GM12891 (cell line): ENCODE results near the gene ID2.

ENCODE experiments used
- POLR2A ChIP-seq: IDR thresholded peaks from 2 replicates; pipeline ENCODE4 v1.6.1; 2011; ENCODE audit warnings: low read depth, low read length, control low read depth
- POLR2AphosphoS5 ChIP-seq: IDR thresholded peaks from 2 replicates; pipeline ENCODE4 v1.6.1; 2011; ENCODE audit warnings: low read depth, low read length, control low read depth
- TAF1 ChIP-seq: IDR thresholded peaks from 2 replicates; pipeline ENCODE4 v1.6.1; 2011; ENCODE audit warnings: low read depth, low read length, control low read depth

GRCh38 chr2:8633735-8634313 lies 48.0 kb upstream of the ID2 start:
- TF ChIP-seq TAF1 (no peak), POLR2A (no peak), POLR2AphosphoS5 (no peak)
